IMR-90 (cell line): ENCODE results near the gene C10orf95. TPM values are rescaled to one million over a fixed set of nuclear protein-coding genes. Genes with fewer than 3 reads are reported as not detected.

Source experiments
- ATAC-seq: fragments of 200-7000 bp; cut with Tn5 transposase; 2 replicates; pipeline ENCODE4 v1.9.1; 2020; ENCODE audit warnings: low read depth, mild to moderate bottlenecking, moderate library complexity
- BruUV-seq: library from RNA; stranded (reverse); fragments of 400-500 nt; replicated peaks from 2 replicates; lab custom pipeline; 2021; lab: Mats Ljungman, UMichigan
- CTCF ChIA-PET: fragments of 300-600 bp; formaldehyde crosslinking; extraction: SDS; loops from one replicate; lab custom pipeline; 2021; ENCODE audit warnings: antibody characterized with exemption; lab: Yijun Ruan, JAX
- POLR2A ChIA-PET: fragments of 300-600 bp; sonication (Branson Sonifier 250); formaldehyde crosslinking; loops from one replicate; lab custom pipeline; 2022; ENCODE audit warnings: antibody characterized with exemption; ENCODE audit not compliant: unreplicated experiment; lab: Charles Lee
- DNase-seq: peaks from one replicate; pipeline ENCODE4 v3.0.0; 2013
- H2AFZ ChIP-seq: replicated peaks from 2 replicates; pipeline ENCODE3; 2013; ENCODE audit warnings: low read length, mild to moderate bottlenecking; ENCODE audit not compliant: poor library complexity
- H2AK5ac ChIP-seq: 2 replicates; pipeline ENCODE4 v1.6.1; 2013; ENCODE audit warnings: low read depth, low read length, inconsistent platforms
- H2AK9ac ChIP-seq: replicated peaks from 2 replicates; pipeline ENCODE3; 2013; ENCODE audit warnings: mild to moderate bottlenecking, low read depth, low read length, moderate library complexity; ENCODE audit not compliant: poor library complexity
- H2BK120ac ChIP-seq: 2 replicates; pipeline ENCODE4 v1.6.1; 2013; ENCODE audit warnings: low read depth, low read length, inconsistent platforms
- H2BK15ac ChIP-seq: 3 replicates; pipeline ENCODE4 v1.6.1; 2013; ENCODE audit warnings: low read depth, low read length, inconsistent platforms
- H2BK20ac ChIP-seq: 2 replicates; pipeline ENCODE4 v1.6.1; 2013; ENCODE audit warnings: low read depth, mild to moderate bottlenecking, inconsistent platforms, low read length, moderate library complexity
- H2BK5ac ChIP-seq: 2 replicates; pipeline ENCODE4 v1.6.1; 2013; ENCODE audit warnings: mild to moderate bottlenecking, low read depth, low read length, inconsistent platforms; ENCODE audit not compliant: poor library complexity, severe bottlenecking
- H3K14ac ChIP-seq: replicated peaks from 2 replicates; pipeline ENCODE4 v1.6.1; 2013; ENCODE audit warnings: low read depth, low read length, inconsistent platforms
- H3K18ac ChIP-seq: 2 replicates; pipeline ENCODE4 v1.6.1; 2013; ENCODE audit warnings: low read depth, low read length, control low read depth
- H3K23ac ChIP-seq: 2 replicates; pipeline ENCODE4 v1.6.1; 2013; ENCODE audit warnings: low read depth, low read length, inconsistent platforms
- H3K27ac ChIP-seq: 2 replicates; pipeline ENCODE4 v1.5.1; 2013; ENCODE audit warnings: mild to moderate bottlenecking, control low read depth, low read length; ENCODE audit not compliant: insufficient read depth
- H3K27me3 ChIP-seq: 2 replicates; pipeline ENCODE4 v1.6.1; 2013; ENCODE audit warnings: low read length; ENCODE audit not compliant: control insufficient read depth, insufficient read depth
- H3K36me3 ChIP-seq: 2 replicates; pipeline ENCODE4 v1.6.1; 2013; ENCODE audit warnings: low read length, mixed read lengths; ENCODE audit not compliant: control insufficient read depth, insufficient read depth
- H3K4ac ChIP-seq: 2 replicates; pipeline ENCODE4 v1.6.1; 2013; ENCODE audit warnings: low read depth, low read length, inconsistent platforms
- H3K4me1 ChIP-seq: 2 replicates; pipeline ENCODE4 v1.6.1; 2013; ENCODE audit warnings: low read length, mixed read lengths; ENCODE audit not compliant: control insufficient read depth, insufficient read depth
- H3K4me2 ChIP-seq: 2 replicates; pipeline ENCODE4 v1.6.1; 2013; ENCODE audit warnings: low read depth, mild to moderate bottlenecking, control low read depth, low read length, moderate library complexity
- H3K4me3 ChIP-seq: 2 replicates; pipeline ENCODE4 v1.5.1; 2013; ENCODE audit warnings: low read depth, mild to moderate bottlenecking, control low read depth, low read length, moderate library complexity; ENCODE audit not compliant: insufficient read depth
- H3K56ac ChIP-seq: 2 replicates; pipeline ENCODE4 v1.6.1; 2013; ENCODE audit warnings: low read length, inconsistent platforms; ENCODE audit not compliant: insufficient read depth; ENCODE audit errors: extremely low read depth
- H3K79me1 ChIP-seq, 2 experiments: 2 replicates each; pipeline ENCODE4 v1.6.1; 2013; ENCODE audit warnings: low read length in 2 of 2, inconsistent platforms in 1 of 2, low read depth in 1 of 2
- H3K9ac ChIP-seq: 2 replicates; pipeline ENCODE4 v1.6.1; 2013; ENCODE audit warnings: low read depth, low read length, control low read depth
- H3K9me1 ChIP-seq: 2 replicates; pipeline ENCODE4 v1.6.1; 2013; ENCODE audit warnings: low read length, inconsistent platforms; ENCODE audit not compliant: insufficient read depth
- H3K9me3 ChIP-seq: 2 replicates; pipeline ENCODE4 v1.6.1; 2013; ENCODE audit warnings: low read length; ENCODE audit not compliant: control insufficient read depth, insufficient read depth
- H4K20me1 ChIP-seq: 2 replicates; pipeline ENCODE4 v1.6.1; 2013; ENCODE audit warnings: low read length, inconsistent platforms; ENCODE audit not compliant: insufficient read depth
- H4K5ac ChIP-seq: 2 replicates; pipeline ENCODE4 v1.6.1; 2013; ENCODE audit warnings: mild to moderate bottlenecking, low read depth, low read length, control low read depth
- H4K8ac ChIP-seq, 2 experiments: 2 replicates each; pipeline ENCODE4 v1.6.1; 2013; ENCODE audit warnings: low read depth in 2 of 2, low read length in 2 of 2, control low read depth in 1 of 2, inconsistent platforms in 1 of 2
- H4K91ac ChIP-seq: 2 replicates; pipeline ENCODE4 v1.6.1; 2013; ENCODE audit warnings: low read depth, low read length, inconsistent platforms; ENCODE audit not compliant: insufficient read depth
- CHD1 ChIP-seq: IDR thresholded peaks from 2 replicates; pipeline ENCODE4 v1.6.1; 2012; ENCODE audit warnings: low read depth, low read length, improper control_type of control experiment
- MXI1 ChIP-seq: IDR thresholded peaks from 2 replicates; pipeline ENCODE4 v1.6.1; 2012; ENCODE audit warnings: low read depth, mild to moderate bottlenecking, low read length, moderate library complexity, borderline replicate concordance
- NFE2L2 ChIP-seq: fragments of 150-350 bp; IDR thresholded peaks from 2 replicates; pipeline ENCODE4 v1.6.1; 2016; ENCODE audit warnings: low read depth, mild to moderate bottlenecking, low read length
- POLR2A ChIP-seq: IDR thresholded peaks from 2 replicates; pipeline ENCODE4 v1.6.1; 2012; ENCODE audit warnings: mild to moderate bottlenecking, low read depth, low read length
- RCOR1 ChIP-seq: IDR thresholded peaks from 2 replicates; pipeline ENCODE4 v1.6.1; 2012; ENCODE audit warnings: mild to moderate bottlenecking, low read length, improper control_type of control experiment; ENCODE audit not compliant: insufficient replicate concordance
- SMC3 ChIP-seq: fragments of 150-350 bp; IDR thresholded peaks from 2 replicates; pipeline ENCODE4 v1.6.1; 2016; ENCODE audit warnings: low read depth, mild to moderate bottlenecking, antibody characterized with exemption, low read length, moderate library complexity
- WGBS, 2 experiments: methylation state at CpG; one replicate each; pipeline versions ENCODE4 v1.1.5 to v1.1.7; 2013; ENCODE audit warnings: missing lambda C conversion rate in 2 of 2; ENCODE audit not compliant: insufficient read length in 1 of 2; ENCODE audit errors: extremely low coverage in 2 of 2; 5-methylcytosine and 5-hydroxymethylcytosine counted together
- dilution Hi-C: fragments of 300-500 bp; cut with HindIII; formaldehyde crosslinking; loops from one replicate; pipeline ENCODE4 v1.14.3; 2018; ENCODE audit warnings: low sequenced_read_pairs; ENCODE audit not compliant: unreplicated experiment
- in situ Hi-C: fragments of 300-500 bp; cut with MboI; formaldehyde crosslinking; loops from 3 replicates; pipeline ENCODE4 v1.14.3; 2019; ENCODE audit warnings: low sequenced_read_pairs, inconsistent platforms, mixed read lengths
- intact Hi-C: fragments of 100-400 bp; cut with micrococcal nuclease; formaldehyde crosslinking; loops from 2 replicates; pipeline ENCODE4 v1.10.0; 2022
- polyA plus RNA-seq, 3 experiments: library from polyadenylated mRNA; depleted of rRNA; stranded (reverse); fragments of >200 nt; gene quantifications; 2 replicates each; pipeline ENCODE4 v1.2.3, GENCODE V29; 2012; ENCODE audit warnings: low replicate concordance in 1 of 3
- total RNA-seq: library from RNA; depleted of rRNA; stranded (reverse); fragments of >200 nt; gene quantifications from 2 replicates; pipeline ENCODE4 v1.2.3, GENCODE V29; 2012
- TF ChIP-seq, protein P1 (sequence below): fragments of 150-350 bp; IDR thresholded peaks from 2 replicates; pipeline ENCODE4 v1.6.1; 2017; ENCODE audit warnings: mild to moderate bottlenecking, antibody characterized with exemption, low read length, low read depth

Gene C10orf95
- total and polyA plus RNA-seq, 2 of the 4 experiments (the other 2 are of a cell fraction), result not detected

DNA sequence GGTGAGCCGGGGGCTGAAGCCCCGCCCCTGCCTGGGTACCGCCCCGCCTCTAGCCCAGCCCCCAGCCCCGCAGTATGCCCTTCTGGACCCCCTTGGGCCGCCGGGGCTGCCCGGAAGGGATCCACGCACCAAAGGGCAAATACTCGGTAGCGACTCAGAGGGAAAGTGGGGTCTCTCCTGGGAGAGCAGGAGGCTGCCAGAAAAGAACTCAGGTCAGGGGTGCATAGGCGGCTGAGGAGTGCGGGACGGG, 29.9 kb downstream of the C10orf95 start:
- peak overlapping the region; percentile 63; the same call in 1 of the 2 replicates for H3K27ac ChIP-seq
- in situ Hi-C loops (no loop called here), dilution Hi-C loops (no loop called here), intact Hi-C loops (loop anchor here (1.0 kb wide), 2 partner anchors 27 to 58 kb away; no protein-coding TSS in a partner anchor)
- peak overlapping the region; percentile 43; the same call in 1 of the 2 replicates for H2AK5ac ChIP-seq
- H3K9ac ChIP-seq, result peak overlapping the region; percentile 69
- CTCF ChIA-PET, result interaction anchor here (0.7 to 1.2 kb wide), 2 partner anchors 162 to 310 kb away, joined by 3 read pairs; no protein-coding TSS in a partner anchor
- no peak overlapping the region for H3K23ac ChIP-seq
- WGBS, 2 experiments, result 1% methylated on average over 12 of the region's 14 CpGs; no CpG with 5 or more reads in 1 of the 2 experiments
- no peaks in the 10 kb centered on the region for H3K9me3 ChIP-seq
- TF ChIP-seq, protein P1, sequence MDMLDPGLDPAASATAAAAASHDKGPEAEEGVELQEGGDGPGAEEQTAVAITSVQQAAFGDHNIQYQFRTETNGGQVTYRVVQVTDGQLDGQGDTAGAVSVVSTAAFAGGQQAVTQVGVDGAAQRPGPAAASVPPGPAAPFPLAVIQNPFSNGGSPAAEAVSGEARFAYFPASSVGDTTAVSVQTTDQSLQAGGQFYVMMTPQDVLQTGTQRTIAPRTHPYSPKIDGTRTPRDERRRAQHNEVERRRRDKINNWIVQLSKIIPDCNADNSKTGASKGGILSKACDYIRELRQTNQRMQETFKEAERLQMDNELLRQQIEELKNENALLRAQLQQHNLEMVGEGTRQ, result no peak
- TF ChIP-seq MXI1, result no peak
- no peak for TF ChIP-seq RCOR1
- TF ChIP-seq POLR2A, result no peak
- no peak for TF ChIP-seq NFE2L2
- no peak for TF ChIP-seq CHD1
- TF ChIP-seq SMC3, result no peak
- no TSS peak for BruUV-seq
- no peaks in the 10 kb centered on the region for H4K20me1 ChIP-seq
- H3K4me2 ChIP-seq, result peak overlapping the region; percentile 89
- no peak overlapping the region for H3K14ac ChIP-seq
- H3K18ac ChIP-seq, result no peak overlapping the region
- H2BK20ac ChIP-seq, result no peak overlapping the region
- peak overlapping the region; percentile 51; the same call in 1 of the 2 replicates for H3K4ac ChIP-seq
- H3K4me1 ChIP-seq, result peaks cover 9% of the 10 kb centered on the region
- H3K27me3 ChIP-seq, result peaks cover 13% of the 10 kb centered on the region; the same call in 1 of the 2 replicates
- no peak overlapping the region for H4K91ac ChIP-seq
- H2BK15ac ChIP-seq, result no peak overlapping the region
- H2BK5ac ChIP-seq, result peak overlapping the region; percentile 58
- H3K79me1 ChIP-seq, result peaks cover 0 to 33% of the 10 kb centered on the region in 2 experiments; a peak in 2 of 4 replicates
- H2AK9ac ChIP-seq, result peak overlapping the region; percentile 88
- POLR2A ChIA-PET, result interaction anchor here (0.8 kb wide), 1 partner anchor 11 kb away, joined by 17 read pairs; the partner anchor contains the start of gene CUEDC2
- H2AFZ ChIP-seq, result peak overlapping the region; percentile 99
- ATAC-seq, result no peak
- H4K8ac ChIP-seq, result peak overlapping the region; percentile 81 to 93; a peak in 2 of 4 replicates
- H3K36me3 ChIP-seq, result peaks cover 6% of the 10 kb centered on the region; the same call in 1 of the 2 replicates
- no peak overlapping the region; the same call in 1 of the 2 replicates for H4K5ac ChIP-seq
- no peak overlapping the region for H3K56ac ChIP-seq
- H3K4me3 ChIP-seq, result peak overlapping the region; percentile 55
- H3K9me1 ChIP-seq, result peaks cover 9% of the 10 kb centered on the region; the same call in 1 of the 2 replicates
- no peak overlapping the region for H2BK120ac ChIP-seq
- no peak for DNase-seq
